Bronchial epithelial cell (primary cell): ENCODE data around the gene FBXW7. TPM values are rescaled to one million over a fixed set of nuclear protein-coding genes. Genes with fewer than 3 reads are reported as not detected.

ENCODE experiments used
- DNase-seq: peaks from one replicate; pipeline ENCODE4 v3.0.0-alpha.2; 2010; ENCODE audit warnings: low read depth
- FAIRE-seq: peaks from 2 replicates; lab custom pipeline; 2011; peaks lifted over from hg19 to GRCh38; lab: Jason Lieb, UNC
- H3K27me3 ChIP-seq: 2 replicates; pipeline ENCODE4 v1.5.1; 2011; ENCODE audit warnings: low read length; ENCODE audit not compliant: control insufficient read depth, insufficient read depth
- H3K36me3 ChIP-seq: 2 replicates; pipeline ENCODE4 v1.5.1; 2011; ENCODE audit warnings: low read length; ENCODE audit not compliant: control insufficient read depth, insufficient read depth
- H3K4me3 ChIP-seq: 2 replicates; pipeline ENCODE4 v1.5.1; 2011; ENCODE audit warnings: mild to moderate bottlenecking, low read depth, low read length, control low read depth
- CTCF ChIP-seq: IDR thresholded peaks from 2 replicates; pipeline ENCODE4 v1.5.1; 2011; ENCODE audit warnings: mild to moderate bottlenecking, moderate library complexity, low read length, control low read depth, inconsistent platforms; ENCODE audit not compliant: insufficient read depth, severe bottlenecking
- total RNA-seq: library from RNA; depleted of rRNA; stranded (reverse); fragments of >200 nt; gene quantifications from 2 replicates; pipeline ENCODE4 v1.2.1, GENCODE V29; 2014

Gene FBXW7
- 104 and 145 TPM in 2 replicates for total RNA-seq

GRCh38 chr4:152535903-152536544 is at the start of gene FBXW7:
TSS of gene FBXW7 (minus strand) at chr4:152536092. CDS start at chr4:152411803, 124,289 bp downstream.
- no peak for FAIRE-seq
- no peak for TF ChIP-seq CTCF
- H3K27me3 ChIP-seq, result no peaks in the 10 kb centered on the region
- peak; percentile 96 for DNase-seq
- H3K36me3 ChIP-seq, result peaks cover 5% of the 10 kb centered on the region
- H3K4me3 ChIP-seq, result peak within 1 kb of the TSS; percentile 77

- no peaks in the 10 kb centered on the region for H3K36me3 ChIP-seq
- no peak for FAIRE-seq
- DNase-seq, result no peak
- no peak for TF ChIP-seq CTCF
- H3K27me3 ChIP-seq, result no peaks in the 10 kb centered on the region
- no peak overlapping the region for H3K4me3 ChIP-seq
Measured at GRCh38 chr4:152585023-152585441, 49.1 kb upstream of the FBXW7 start.

- DNase-seq, result no peak
- no peaks in the 10 kb centered on the region for H3K36me3 ChIP-seq
- no peak for TF ChIP-seq CTCF
- no peak for FAIRE-seq
- no peaks in the 10 kb centered on the region for H3K27me3 ChIP-seq
- H3K4me3 ChIP-seq, result no peak overlapping the region
Measured at GRCh38 chr4:152581536-152582160, 45.8 kb upstream of the FBXW7 start.

GRCh38 chr4:152579916-152580315 is 44.0 kb upstream of the FBXW7 start:
- DNase-seq (no peak), FAIRE-seq (no peak)
- TF ChIP-seq CTCF, result no peak
- Histone ChIP-seq H3K27me3 (no peaks in the 10 kb centered on the region), H3K36me3 (no peaks in the 10 kb centered on the region), H3K4me3 (no peak overlapping the region)

GRCh38 chr4:152579107-152579764 is 43.3 kb upstream of the FBXW7 start:
- no peaks in the 10 kb centered on the region for H3K27me3 ChIP-seq
- no peak for TF ChIP-seq CTCF
- H3K4me3 ChIP-seq, result no peak overlapping the region
- no peak for DNase-seq
- H3K36me3 ChIP-seq, result no peaks in the 10 kb centered on the region
- no peak for FAIRE-seq
